PC-3 (cell line): ENCODE measurements around the gene C11orf97.
"Not testable (repeated sequence)": the region's sequence is repeated elsewhere in the genome, so short reads cannot be mapped to it uniquely, and the experiment has no call there.

Experiments used
- CTCF ChIP-seq: fragments of 300-600 bp; sonication (generic); conservative IDR thresholded peaks from 2 replicates; pipeline ENCODE4 v1.5.1; 2017; ENCODE audit warnings: antibody characterized with exemption, low read depth, mild to moderate bottlenecking, low read length
- EZH2 ChIP-seq: fragments of 300-600 bp; sonication (generic); IDR thresholded peaks from one replicate; pipeline ENCODE4 v1.6.1; 2017; ENCODE audit warnings: antibody characterized with exemption, mild to moderate bottlenecking, low read length; ENCODE audit not compliant: unreplicated experiment

- TF ChIP-seq EZH2, CTCF: not testable (repeated sequence)
These were observed 5.7 kb upstream of the C11orf97 start for GRCh38 chr11:94506513-94506912.
